ENCODE data around the gene CASP12. TPM values are rescaled to one million over a fixed set of nuclear protein-coding genes. Genes with fewer than 3 reads are reported as not detected.

Gene CASP12
- total and polyA plus RNA-seq, 7 donors = 0.10 to 0.38 TPM; not detected in 5

- no peak for DNase-seq
Observed at GRCh38 chr11:104841185-104841584, 57.1 kb downstream of the CASP12 start.

GRCh38 chr11:104837969-104838639, 60.2 kb downstream of the CASP12 start:
- H3K27ac ChIP-seq = no peak overlapping the region
- no peaks in the 10 kb centered on the region for H3K4me1 ChIP-seq
- no peaks in the 10 kb centered on the region for H3K27me3 ChIP-seq (ENCODE audit: insufficient read depth in 3 of 3, low read length in 2 of 3)
- 89 to 95% (median 91%) methylated on average over 5 of the region's 5 CpGs for WGBS, 3 donors
- TF ChIP-seq CTCF (IDR thresholded peaks at IDR 0.05) = no peak
- H3K4me3 ChIP-seq = no peak overlapping the region
- ATAC-seq = no peak
- no peaks in the 10 kb centered on the region for H3K9me3 ChIP-seq
- DNase-seq = no peak
- intact Hi-C loops (cut with DNase I) = no loop called here
- no peaks in the 10 kb centered on the region for H3K36me3 ChIP-seq (ENCODE audit: insufficient read depth in 1 of 2, low read depth in 1 of 2)

More at GRCh38 chr11:104841185-104841584, 57.1 kb downstream of the CASP12 start:
- Histone ChIP-seq H3K27ac (no peak overlapping the region), H3K27me3 (ENCODE audit: insufficient read depth in 3 of 3, low read length in 2 of 3) (no peaks in the 10 kb centered on the region), H3K4me1 (no peaks in the 10 kb centered on the region), H3K9me3 (no peaks in the 10 kb centered on the region), H3K36me3 (ENCODE audit: insufficient read depth in 1 of 2, low read depth in 1 of 2) (no peaks in the 10 kb centered on the region), H3K4me3 (no peak overlapping the region)
- intact Hi-C loops (cut with DNase I) = no loop called here
- 38 to 56% (median 43%) methylated on average over 1 of the region's 1 CpG for WGBS, 3 donors
- ATAC-seq = no peak
- TF ChIP-seq CTCF (IDR thresholded peaks at IDR 0.05) = no peak

GRCh38 chr11:104836691-104837090, 61.6 kb downstream of the CASP12 start:
- WGBS, 3 donors = 18 to 56% (median 48%) methylated on average over 2 of the region's 2 CpGs
- Histone ChIP-seq H3K9me3 (no peaks in the 10 kb centered on the region), H3K4me1 (no peaks in the 10 kb centered on the region), H3K27ac (no peak overlapping the region), H3K4me3 (no peak overlapping the region), H3K27me3 (ENCODE audit: insufficient read depth in 3 of 3, low read length in 2 of 3) (no peaks in the 10 kb centered on the region), H3K36me3 (ENCODE audit: insufficient read depth in 1 of 2, low read depth in 1 of 2) (no peaks in the 10 kb centered on the region)
- TF ChIP-seq CTCF (IDR thresholded peaks at IDR 0.05) = no peak
- no peak for ATAC-seq
- intact Hi-C loops (cut with DNase I) = no loop called here
- DNase-seq = no peak

Other genes starting within 250 kb of the CASP12 start
- gene CASP4, start 70.1 kb upstream of the CASP12 start, total RNA-seq = 10 to 100 TPM in 3 of 4 donors, 1 to 10 TPM in 1; 5.5 to 17.8 (median 13.8) TPM
- 100 to 1,000 TPM in 1 of 3 donors, 1 to 10 TPM in 2; 5.8 to 113 (median 6.9) TPM for gene CASP4, start 70.1 kb upstream of the CASP12 start, polyA plus RNA-seq
- not detected for gene CASP5, start 124.7 kb upstream of the CASP12 start, total RNA-seq
- under 1 TPM in 1 of 3 donors, not detected in 2; 0.05 TPM for gene CASP5, start 124.7 kb upstream of the CASP12 start, polyA plus RNA-seq
- gene CASP1, start 136.7 kb upstream of the CASP12 start, total RNA-seq = 10 to 100 TPM in 1 of 4 donors, 1 to 10 TPM in 3; 1.6 to 10.2 (median 4.3) TPM
- gene CASP1, start 136.7 kb upstream of the CASP12 start, polyA plus RNA-seq = 1 to 10 TPM; 2.6 to 4.5 (median 3.3) TPM
- 1 to 10 TPM; 2.5 to 6.9 (median 3.7) TPM for gene CARD16, start 146.9 kb upstream of the CASP12 start, total RNA-seq
- gene CARD16, start 146.9 kb upstream of the CASP12 start, polyA plus RNA-seq = 1 to 10 TPM; 4.1 to 4.7 (median 4.6) TPM
- gene CARD18, start 241.3 kb upstream of the CASP12 start, total RNA-seq = not detected
- gene CARD18, start 241.3 kb upstream of the CASP12 start, polyA plus RNA-seq = not detected

Data from psoas muscle (tissue), 8 donors.